ENCODE results near the gene FCHSD1.

DNA sequence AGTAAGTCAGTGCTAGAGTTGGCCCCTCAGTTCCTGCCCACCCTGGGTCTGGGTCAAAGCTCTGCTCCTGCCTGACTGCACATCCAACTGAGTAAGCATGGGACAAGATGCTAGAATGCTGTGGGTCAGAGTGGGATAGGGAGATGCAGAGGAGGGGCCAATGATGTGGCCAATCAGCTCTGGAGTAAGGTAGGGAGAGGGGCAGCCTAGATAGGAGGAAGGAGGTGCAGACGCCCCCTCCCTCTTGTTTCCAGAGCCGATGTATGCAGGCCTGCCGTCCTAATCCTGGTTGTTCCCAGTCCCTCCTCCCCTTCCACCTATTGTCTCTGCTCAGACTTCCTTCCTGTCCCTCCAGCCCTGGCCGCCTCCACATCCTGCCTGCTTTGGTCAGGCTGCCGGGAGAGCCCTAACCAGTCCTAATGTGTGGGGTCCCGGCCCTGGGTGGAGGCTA, 29.6 kb upstream of the FCHSD1 start:
- TF ChIP-seq CTCF (IDR thresholded peaks at IDR 0.05 in 2 of 3, conservative IDR thresholded peaks at IDR 0.05 in 1 of 3; ENCODE audit: control insufficient read depth in 2 of 3, extremely low read depth in 1 of 3, insufficient read depth in 1 of 3, low read depth in 3 of 3, low read length in 3 of 3) (no peak), CHD2 (IDR thresholded peaks at IDR 0.05; ENCODE audit: borderline replicate concordance, low read depth, low read length) (no peak), ATF2 (IDR thresholded peaks at IDR 0.05; ENCODE audit: low read length) (no peak), RFX5 (IDR thresholded peaks at IDR 0.05; ENCODE audit: low read depth, low read length) (no peak), RAD21 (IDR thresholded peaks at IDR 0.05; ENCODE audit: insufficient read depth, low read depth, low read length) (no peak)
